ENCODE measurements around the gene RPL18A.

The RPL18A gene

GRCh38 chr19:17910791-17911360 lies 51.2 kb downstream of the RPL18A start:
- DNase-seq (ENCODE audit: low spot score) = no peak
